22Rv1 (cell line): ENCODE measurements around the gene LGSN.
"Not testable (repeated sequence)": the region's sequence is repeated elsewhere in the genome, so short reads cannot be mapped to it uniquely, and the experiment has no call there.

Experiments
- CTCF ChIP-seq: fragments of 450-650 bp; IDR thresholded peaks from 2 replicates; pipeline ENCODE4 v1.5.1; 2017; ENCODE audit warnings: mild to moderate bottlenecking
- ZFX ChIP-seq: fragments of 450-650 bp; IDR thresholded peaks from 2 replicates; pipeline ENCODE4 v1.6.1; 2017; ENCODE audit warnings: antibody characterized with exemption, borderline replicate concordance

- TF ChIP-seq CTCF, ZFX: not testable (repeated sequence)
Measured at GRCh38 chr6:63230511-63230910, 89.3 kb downstream of the LGSN start.
